ENCODE data around the gene ALX1.
"Not testable (repeated sequence)": the region's sequence is repeated elsewhere in the genome, so short reads cannot be mapped to it uniquely, and the experiment has no call there.

ALX1 gene

DNA sequence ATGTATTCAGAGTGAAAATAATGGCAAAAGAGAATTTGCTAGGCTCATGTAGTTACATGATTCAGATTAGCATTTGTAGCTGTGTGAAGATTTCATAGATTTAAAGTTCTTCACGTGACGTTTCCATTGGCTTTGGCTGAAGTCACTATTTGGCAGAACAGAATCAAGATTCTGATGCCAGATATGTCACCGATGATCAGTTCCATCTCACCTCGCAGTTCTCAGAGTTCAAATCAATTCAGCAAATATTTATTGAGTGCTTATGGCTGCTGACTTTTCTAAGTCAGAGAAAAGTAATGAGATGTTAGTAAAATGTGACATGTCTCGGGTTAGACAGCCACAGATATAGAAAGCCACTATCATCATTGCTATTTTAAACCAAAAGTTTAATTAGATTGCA, 28.4 kb downstream of the ALX1 start:
- no peak for DNase-seq

- DNase-seq, result no peak
These were observed 29.1 kb downstream of the ALX1 start for GRCh38 chr12:85309125-85309566.

- no peak for DNase-seq
These were observed 30.0 kb downstream of the ALX1 start for GRCh38 chr12:85310025-85310424.

DNA sequence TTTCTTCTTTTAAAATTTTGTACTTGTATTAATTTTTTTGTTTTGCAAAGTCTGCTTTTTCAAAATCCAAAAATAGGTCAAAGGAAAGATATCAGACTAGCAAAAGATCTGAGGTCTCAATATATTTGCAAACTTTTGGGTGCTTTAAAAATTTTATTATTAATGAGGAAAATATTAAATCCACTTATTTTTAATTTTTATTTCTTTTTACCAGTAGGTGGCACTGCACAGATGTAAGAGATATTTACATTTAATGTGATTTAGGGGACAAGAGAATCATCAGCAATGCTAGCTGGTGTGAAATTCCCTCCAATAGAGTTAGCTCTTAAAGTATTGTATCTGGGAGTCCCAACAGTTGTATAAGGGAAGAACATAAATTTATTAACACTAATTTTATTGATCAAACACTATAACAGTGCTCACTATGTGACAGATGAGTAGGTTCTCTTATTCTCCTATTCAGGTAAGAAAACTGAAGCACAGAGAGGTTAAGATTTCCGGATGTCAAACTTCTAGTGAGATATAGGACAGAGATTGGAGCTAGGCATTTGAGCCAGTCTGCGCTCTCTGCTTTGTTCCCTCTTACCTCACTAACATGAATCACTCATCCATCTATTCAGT, 30.5 kb downstream of the ALX1 start:
- DNase-seq, result no peak

- not testable (repeated sequence) for DNase-seq
These were observed 38.0 kb downstream of the ALX1 start for GRCh38 chr12:85317866-85318636.

GRCh38 chr12:85322715-85323114, 42.7 kb downstream of the ALX1 start:
- no peak for DNase-seq

DNA sequence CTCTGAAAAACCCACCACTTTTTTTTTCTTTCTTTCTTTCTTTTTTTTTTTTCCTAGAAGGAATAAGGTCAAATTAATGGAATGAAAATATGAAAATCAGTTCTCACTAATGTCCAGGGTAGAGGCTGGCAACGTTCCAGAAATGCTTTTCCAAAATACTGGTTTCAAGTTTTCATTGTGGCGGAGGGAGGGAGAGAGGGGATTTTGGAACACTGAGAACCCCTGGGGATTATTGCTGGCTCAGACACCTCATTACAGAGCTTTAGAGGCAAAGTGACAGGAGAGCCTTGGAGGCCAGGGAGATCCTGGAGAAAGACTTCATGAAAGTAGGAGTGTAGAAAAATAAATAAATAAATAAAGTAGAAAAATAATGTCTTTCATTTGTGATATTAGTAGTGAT, 45.4 kb downstream of the ALX1 start:
- DNase-seq, result no peak

DNA sequence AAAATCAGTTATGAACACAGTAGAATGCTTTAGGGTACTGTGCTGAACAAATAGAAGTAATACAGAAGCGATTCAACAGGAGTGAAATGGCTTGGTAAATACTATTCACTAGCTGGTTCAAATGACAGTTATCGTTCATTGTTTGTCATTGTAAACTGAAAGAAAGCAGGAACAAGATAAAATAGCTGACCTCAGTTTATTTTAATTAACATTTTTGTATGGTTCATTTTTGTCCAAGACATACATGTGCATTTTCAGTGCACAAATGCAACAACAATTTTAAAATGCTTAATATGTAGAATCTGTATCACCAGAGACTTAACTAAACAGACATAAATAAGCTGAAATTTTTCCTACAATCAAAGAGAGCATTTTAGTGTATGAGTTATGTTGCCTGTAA, 49.9 kb downstream of the ALX1 start:
- no peak for DNase-seq

DNA sequence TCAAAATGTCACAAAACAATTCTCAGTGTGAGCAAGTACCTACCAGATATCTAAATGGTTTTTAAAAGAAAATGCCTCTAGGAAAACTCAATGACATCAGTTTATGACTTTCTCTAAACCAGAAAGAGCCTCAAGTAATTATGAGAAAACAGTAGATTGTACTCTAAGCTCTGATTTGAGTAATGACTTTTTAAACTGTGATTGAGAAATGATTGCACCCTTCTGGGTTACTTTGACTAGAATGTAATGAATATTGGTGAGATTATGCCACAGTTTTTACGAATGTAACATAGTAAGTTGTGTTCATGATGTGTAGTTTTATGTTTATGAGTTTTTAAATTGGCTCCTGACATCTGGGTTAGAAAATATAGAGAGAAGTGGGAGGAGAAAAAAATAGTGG, 68.8 kb downstream of the ALX1 start:
- DNase-seq, result no peak

DNA sequence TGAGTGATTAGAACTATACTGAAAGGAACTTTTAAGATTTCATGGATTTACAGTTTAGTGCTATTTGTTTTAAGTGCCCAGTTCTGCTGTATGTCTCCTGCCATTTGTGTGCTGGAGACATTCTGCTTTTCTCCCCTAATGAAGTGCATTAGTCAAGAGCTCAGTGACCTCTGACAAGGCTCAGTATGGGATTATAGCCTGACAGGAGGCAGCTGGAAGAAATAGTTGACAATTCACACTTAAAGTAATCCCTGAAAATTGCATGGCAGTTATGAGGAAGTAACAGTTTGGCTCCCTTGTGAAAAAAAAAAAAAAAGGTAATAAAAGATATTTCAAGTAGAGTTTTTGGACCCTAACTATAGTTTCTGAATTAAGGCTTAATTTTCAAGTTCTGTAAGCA, 70.3 kb downstream of the ALX1 start:
- no peak for DNase-seq
